Peyer's patch (tissue), 4 donors: Measurements from ENCODE around the gene CHD9.

Experiments used
- CTCF ChIP-seq, 6 experiments: fragments of 450-650 bp in 4 of 6; fragments of 200-600 bp in 2 of 6; sonication (generic) in 1 of 6; IDR thresholded peaks; one replicate each; pipeline ENCODE4 v1.5.1; 2017 to 2019; ENCODE audit warnings: antibody characterized with exemption in 6 of 6, mild to moderate bottlenecking in 3 of 6, moderate library complexity in 1 of 6
- POLR2A ChIP-seq, 2 donors: fragments of 450-650 bp; IDR thresholded peaks; one replicate each; pipeline ENCODE4 v1.5.1; 2017; ENCODE audit warnings: antibody characterized with exemption in 2 of 2, mild to moderate bottlenecking in 2 of 2, moderate library complexity in 2 of 2

GRCh38 chr16:53126390-53126789 is 71.6 kb downstream of the CHD9 start:
- TF ChIP-seq CTCF (IDR thresholded peaks at IDR 0.05) (no peak), POLR2A (IDR thresholded peaks at IDR 0.05) (no peak)
